ENCODE data around the gene FOXJ3.
"Not testable (repeated sequence)": the region's sequence is repeated elsewhere in the genome, so short reads cannot be mapped to it uniquely, and the experiment has no call there.

DNA sequence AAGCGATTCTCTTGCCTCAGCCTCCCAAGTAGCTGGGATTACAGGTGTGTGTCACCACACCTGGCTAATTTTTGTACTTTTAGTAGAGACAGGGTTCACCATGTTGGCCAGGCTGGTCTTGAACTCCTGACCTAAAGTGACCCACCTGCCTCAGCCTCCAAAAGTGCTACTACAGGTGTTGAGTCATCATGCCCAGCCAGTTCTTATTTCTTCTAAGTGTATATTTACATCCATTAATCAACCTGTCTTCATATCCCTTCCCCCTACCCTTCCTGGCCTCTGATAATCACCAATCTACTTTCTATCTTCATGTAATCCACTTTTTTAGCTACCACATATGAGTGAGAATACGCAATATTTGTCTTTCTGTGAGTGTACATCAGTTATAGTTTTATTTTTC lies 128.1 kb downstream of the FOXJ3 start:
- TF ChIP-seq TAF1 (conservative IDR thresholded peaks at IDR 0.05); SP1 (IDR thresholded peaks at IDR 0.05); EGR1 (IDR thresholded peaks at IDR 0.05; ENCODE audit: low read depth in 2 of 2); NR2F2 (IDR thresholded peaks at IDR 0.05); JUND (IDR thresholded peaks at IDR 0.05); YY1 (IDR thresholded peaks at IDR 0.05); RAD21 (IDR thresholded peaks at IDR 0.05); GABPA (IDR thresholded peaks at IDR 0.05 in 1 of 2, conservative IDR thresholded peaks at IDR 0.05 in 1 of 2); FOXA1 (IDR thresholded peaks at IDR 0.05): not testable (repeated sequence)
- TF ChIP-seq, protein P1, sequence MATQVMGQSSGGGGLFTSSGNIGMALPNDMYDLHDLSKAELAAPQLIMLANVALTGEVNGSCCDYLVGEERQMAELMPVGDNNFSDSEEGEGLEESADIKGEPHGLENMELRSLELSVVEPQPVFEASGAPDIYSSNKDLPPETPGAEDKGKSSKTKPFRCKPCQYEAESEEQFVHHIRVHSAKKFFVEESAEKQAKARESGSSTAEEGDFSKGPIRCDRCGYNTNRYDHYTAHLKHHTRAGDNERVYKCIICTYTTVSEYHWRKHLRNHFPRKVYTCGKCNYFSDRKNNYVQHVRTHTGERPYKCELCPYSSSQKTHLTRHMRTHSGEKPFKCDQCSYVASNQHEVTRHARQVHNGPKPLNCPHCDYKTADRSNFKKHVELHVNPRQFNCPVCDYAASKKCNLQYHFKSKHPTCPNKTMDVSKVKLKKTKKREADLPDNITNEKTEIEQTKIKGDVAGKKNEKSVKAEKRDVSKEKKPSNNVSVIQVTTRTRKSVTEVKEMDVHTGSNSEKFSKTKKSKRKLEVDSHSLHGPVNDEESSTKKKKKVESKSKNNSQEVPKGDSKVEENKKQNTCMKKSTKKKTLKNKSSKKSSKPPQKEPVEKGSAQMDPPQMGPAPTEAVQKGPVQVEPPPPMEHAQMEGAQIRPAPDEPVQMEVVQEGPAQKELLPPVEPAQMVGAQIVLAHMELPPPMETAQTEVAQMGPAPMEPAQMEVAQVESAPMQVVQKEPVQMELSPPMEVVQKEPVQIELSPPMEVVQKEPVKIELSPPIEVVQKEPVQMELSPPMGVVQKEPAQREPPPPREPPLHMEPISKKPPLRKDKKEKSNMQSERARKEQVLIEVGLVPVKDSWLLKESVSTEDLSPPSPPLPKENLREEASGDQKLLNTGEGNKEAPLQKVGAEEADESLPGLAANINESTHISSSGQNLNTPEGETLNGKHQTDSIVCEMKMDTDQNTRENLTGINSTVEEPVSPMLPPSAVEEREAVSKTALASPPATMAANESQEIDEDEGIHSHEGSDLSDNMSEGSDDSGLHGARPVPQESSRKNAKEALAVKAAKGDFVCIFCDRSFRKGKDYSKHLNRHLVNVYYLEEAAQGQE (IDR thresholded peaks at IDR 0.05), result not testable (repeated sequence)
- TF ChIP-seq, protein P2, sequence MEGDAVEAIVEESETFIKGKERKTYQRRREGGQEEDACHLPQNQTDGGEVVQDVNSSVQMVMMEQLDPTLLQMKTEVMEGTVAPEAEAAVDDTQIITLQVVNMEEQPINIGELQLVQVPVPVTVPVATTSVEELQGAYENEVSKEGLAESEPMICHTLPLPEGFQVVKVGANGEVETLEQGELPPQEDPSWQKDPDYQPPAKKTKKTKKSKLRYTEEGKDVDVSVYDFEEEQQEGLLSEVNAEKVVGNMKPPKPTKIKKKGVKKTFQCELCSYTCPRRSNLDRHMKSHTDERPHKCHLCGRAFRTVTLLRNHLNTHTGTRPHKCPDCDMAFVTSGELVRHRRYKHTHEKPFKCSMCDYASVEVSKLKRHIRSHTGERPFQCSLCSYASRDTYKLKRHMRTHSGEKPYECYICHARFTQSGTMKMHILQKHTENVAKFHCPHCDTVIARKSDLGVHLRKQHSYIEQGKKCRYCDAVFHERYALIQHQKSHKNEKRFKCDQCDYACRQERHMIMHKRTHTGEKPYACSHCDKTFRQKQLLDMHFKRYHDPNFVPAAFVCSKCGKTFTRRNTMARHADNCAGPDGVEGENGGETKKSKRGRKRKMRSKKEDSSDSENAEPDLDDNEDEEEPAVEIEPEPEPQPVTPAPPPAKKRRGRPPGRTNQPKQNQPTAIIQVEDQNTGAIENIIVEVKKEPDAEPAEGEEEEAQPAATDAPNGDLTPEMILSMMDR (IDR thresholded peaks at IDR 0.05; ENCODE audit: low read depth, low read length, missing input control), result not testable (repeated sequence)
- TF ChIP-seq, protein P3, sequence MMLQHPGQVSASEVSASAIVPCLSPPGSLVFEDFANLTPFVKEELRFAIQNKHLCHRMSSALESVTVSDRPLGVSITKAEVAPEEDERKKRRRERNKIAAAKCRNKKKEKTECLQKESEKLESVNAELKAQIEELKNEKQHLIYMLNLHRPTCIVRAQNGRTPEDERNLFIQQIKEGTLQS (IDR thresholded peaks at IDR 0.05), result not testable (repeated sequence)
- TF ChIP-seq, protein P4, sequence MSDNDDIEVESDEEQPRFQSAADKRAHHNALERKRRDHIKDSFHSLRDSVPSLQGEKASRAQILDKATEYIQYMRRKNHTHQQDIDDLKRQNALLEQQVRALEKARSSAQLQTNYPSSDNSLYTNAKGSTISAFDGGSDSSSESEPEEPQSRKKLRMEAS (IDR thresholded peaks at IDR 0.05), result not testable (repeated sequence)
- TF ChIP-seq, protein P5, sequence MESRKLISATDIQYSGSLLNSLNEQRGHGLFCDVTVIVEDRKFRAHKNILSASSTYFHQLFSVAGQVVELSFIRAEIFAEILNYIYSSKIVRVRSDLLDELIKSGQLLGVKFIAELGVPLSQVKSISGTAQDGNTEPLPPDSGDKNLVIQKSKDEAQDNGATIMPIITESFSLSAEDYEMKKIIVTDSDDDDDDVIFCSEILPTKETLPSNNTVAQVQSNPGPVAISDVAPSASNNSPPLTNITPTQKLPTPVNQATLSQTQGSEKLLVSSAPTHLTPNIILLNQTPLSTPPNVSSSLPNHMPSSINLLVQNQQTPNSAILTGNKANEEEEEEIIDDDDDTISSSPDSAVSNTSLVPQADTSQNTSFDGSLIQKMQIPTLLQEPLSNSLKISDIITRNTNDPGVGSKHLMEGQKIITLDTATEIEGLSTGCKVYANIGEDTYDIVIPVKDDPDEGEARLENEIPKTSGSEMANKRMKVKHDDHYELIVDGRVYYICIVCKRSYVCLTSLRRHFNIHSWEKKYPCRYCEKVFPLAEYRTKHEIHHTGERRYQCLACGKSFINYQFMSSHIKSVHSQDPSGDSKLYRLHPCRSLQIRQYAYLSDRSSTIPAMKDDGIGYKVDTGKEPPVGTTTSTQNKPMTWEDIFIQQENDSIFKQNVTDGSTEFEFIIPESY (IDR thresholded peaks at IDR 0.05), result not testable (repeated sequence)
